Measurements from ENCODE around the gene MBNL3.

MBNL3 gene

GRCh38 chrX:132389480-132389879, 99.4 kb downstream of the MBNL3 start:
- TF ChIP-seq, protein P1, sequence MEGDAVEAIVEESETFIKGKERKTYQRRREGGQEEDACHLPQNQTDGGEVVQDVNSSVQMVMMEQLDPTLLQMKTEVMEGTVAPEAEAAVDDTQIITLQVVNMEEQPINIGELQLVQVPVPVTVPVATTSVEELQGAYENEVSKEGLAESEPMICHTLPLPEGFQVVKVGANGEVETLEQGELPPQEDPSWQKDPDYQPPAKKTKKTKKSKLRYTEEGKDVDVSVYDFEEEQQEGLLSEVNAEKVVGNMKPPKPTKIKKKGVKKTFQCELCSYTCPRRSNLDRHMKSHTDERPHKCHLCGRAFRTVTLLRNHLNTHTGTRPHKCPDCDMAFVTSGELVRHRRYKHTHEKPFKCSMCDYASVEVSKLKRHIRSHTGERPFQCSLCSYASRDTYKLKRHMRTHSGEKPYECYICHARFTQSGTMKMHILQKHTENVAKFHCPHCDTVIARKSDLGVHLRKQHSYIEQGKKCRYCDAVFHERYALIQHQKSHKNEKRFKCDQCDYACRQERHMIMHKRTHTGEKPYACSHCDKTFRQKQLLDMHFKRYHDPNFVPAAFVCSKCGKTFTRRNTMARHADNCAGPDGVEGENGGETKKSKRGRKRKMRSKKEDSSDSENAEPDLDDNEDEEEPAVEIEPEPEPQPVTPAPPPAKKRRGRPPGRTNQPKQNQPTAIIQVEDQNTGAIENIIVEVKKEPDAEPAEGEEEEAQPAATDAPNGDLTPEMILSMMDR (IDR thresholded peaks at IDR 0.05; ENCODE audit: borderline replicate concordance, insufficient read depth, low read depth, low read length) = no peak

GRCh38 chrX:132388371-132388770, 100.5 kb downstream of the MBNL3 start:
- TF ChIP-seq, protein P1 (IDR thresholded peaks at IDR 0.05; ENCODE audit: borderline replicate concordance, insufficient read depth, low read depth, low read length) = no peak
- H3K4me3 ChIP-seq (ENCODE audit: low read depth, low read length) = no peak overlapping the region

More at GRCh38 chrX:132389480-132389879, 99.4 kb downstream of the MBNL3 start:
- no peak overlapping the region for H3K4me3 ChIP-seq (ENCODE audit: low read depth, low read length)

DNA sequence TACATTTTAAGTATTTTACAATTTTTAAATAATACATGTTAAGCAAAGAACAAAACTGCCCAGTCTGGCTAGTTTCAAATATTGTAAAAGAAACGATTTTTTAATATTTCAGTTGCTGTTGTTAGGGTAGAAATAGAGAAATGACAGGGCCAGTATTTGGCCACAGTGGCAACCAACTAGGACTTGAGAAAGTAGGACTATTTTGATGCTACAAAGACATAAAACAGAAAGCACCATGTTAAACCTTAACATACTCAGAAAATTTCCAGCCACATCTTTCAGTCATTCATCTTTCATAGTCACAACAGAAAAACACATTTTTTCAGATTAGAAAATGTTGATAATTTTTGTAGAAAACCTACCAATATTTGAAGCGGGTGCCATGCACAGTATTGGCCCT, 104.5 kb downstream of the MBNL3 start:
- H3K4me3 ChIP-seq (ENCODE audit: low read depth, low read length) = no peak overlapping the region

DNA sequence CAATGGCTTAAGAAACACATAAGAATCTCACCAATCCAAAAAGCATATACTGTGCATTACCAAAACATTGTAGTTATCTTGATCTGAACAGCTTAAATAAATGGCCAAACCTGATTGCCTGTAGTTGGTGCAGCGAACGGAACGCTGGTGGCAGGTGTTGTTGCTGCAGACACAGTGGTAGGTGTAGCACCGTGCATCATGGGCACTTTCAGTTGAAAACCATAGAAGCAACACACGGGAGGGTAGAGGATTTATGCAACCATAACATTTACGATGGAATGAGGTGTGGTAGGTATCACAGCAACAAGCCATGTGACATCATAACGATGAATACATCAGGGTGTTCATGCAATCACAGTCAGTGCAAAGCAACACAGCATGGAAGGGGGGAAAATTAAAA, 106.8 kb downstream of the MBNL3 start:
- no peak overlapping the region for H3K4me3 ChIP-seq (ENCODE audit: low read depth, low read length)
- TF ChIP-seq, protein P1 (IDR thresholded peaks at IDR 0.05; ENCODE audit: borderline replicate concordance, insufficient read depth, low read depth, low read length) = no peak

More for the DNA sequence above, 104.5 kb downstream of the MBNL3 start:
- TF ChIP-seq, protein P1 (IDR thresholded peaks at IDR 0.05; ENCODE audit: borderline replicate concordance, insufficient read depth, low read depth, low read length) = no peak

GRCh38 chrX:132378281-132378680, 110.6 kb downstream of the MBNL3 start:
- TF ChIP-seq, protein P1 (IDR thresholded peaks at IDR 0.05; ENCODE audit: borderline replicate concordance, insufficient read depth, low read depth, low read length) = no peak

DNA sequence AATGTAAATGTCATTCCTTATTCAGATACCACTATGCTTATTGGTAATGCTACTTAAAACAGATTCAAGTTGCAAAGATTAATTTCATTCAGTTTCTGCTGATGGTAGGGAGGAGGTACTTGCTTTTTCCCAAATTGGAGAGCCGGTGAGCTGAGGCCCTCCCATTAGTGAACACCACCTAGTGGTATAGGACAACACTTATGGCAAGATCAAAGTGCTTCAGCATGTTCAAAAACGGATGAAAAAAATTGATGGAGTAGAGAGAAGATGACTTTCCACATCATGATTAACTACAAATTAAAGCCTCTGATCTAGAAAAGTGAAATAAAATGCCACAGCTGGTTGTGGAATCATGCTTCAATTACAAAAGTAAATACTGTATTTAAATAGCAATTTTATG, 112.9 kb downstream of the MBNL3 start:
- TF ChIP-seq, protein P1 (IDR thresholded peaks at IDR 0.05; ENCODE audit: borderline replicate concordance, insufficient read depth, low read depth, low read length) = peak; percentile 3; the same call in 1 of the 2 replicates
- no peak overlapping the region for H3K4me3 ChIP-seq (ENCODE audit: low read depth, low read length)

More at GRCh38 chrX:132378281-132378680, 110.6 kb downstream of the MBNL3 start:
- no peak overlapping the region for H3K4me3 ChIP-seq (ENCODE audit: low read depth, low read length)

DNA sequence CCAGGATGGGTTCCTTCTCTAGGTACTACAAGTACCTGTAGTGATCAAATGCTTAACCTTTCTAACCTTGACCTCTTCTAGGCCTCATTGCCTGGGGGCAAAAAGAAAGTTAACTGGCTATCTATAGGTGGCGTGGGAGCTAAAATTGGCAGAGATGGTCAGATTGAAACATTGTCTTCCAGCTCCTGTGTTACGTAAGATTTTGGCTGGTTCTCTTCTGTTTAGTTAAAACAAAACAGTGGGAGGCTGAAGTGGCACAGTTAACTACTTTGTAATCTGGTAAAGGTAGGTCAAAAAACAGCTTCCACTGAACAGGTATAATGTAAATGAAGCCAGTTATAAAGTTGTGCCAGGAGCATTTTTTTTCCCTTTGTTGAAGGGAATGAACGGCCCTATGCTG, 115.2 kb downstream of the MBNL3 start:
- TF ChIP-seq, protein P1 (IDR thresholded peaks at IDR 0.05; ENCODE audit: borderline replicate concordance, insufficient read depth, low read depth, low read length) = no peak
- no peak overlapping the region for H3K4me3 ChIP-seq (ENCODE audit: low read depth, low read length)
